CD14-positive monocyte (primary cell): ENCODE measurements around the gene CNTN6. TPM values are rescaled to one million over a fixed set of nuclear protein-coding genes. Genes with fewer than 3 reads are reported as not detected.

Experiments used
- DNase-seq, 3 donors: peaks; one replicate each; pipeline ENCODE4 v3.0.0-alpha.2; 2011 to 2022
- H2AFZ ChIP-seq: 2 replicates; pipeline ENCODE4 v1.6.0; 2012; ENCODE audit warnings: mild to moderate bottlenecking, low read depth, low read length, inconsistent platforms; ENCODE audit not compliant: insufficient read depth, poor library complexity, severe bottlenecking
- H3K27ac ChIP-seq, 2 donors: 1 replicate in 1 of 2; 2 replicates in 1 of 2; pipeline ENCODE4 v1.5.1; 2012 to 2013; ENCODE audit warnings: low read length in 2 of 2, control low read depth in 1 of 2, inconsistent platforms in 1 of 2, low read depth in 1 of 2, mild to moderate bottlenecking in 1 of 2
- H3K27me3 ChIP-seq, 2 donors: one replicate each; pipeline versions ENCODE4 v1.6.0 to v1.6.1; 2011 to 2013; ENCODE audit warnings: low read length in 2 of 2; ENCODE audit not compliant: control insufficient read depth in 2 of 2, insufficient read depth in 2 of 2
- H3K36me3 ChIP-seq, 2 donors: replicated peaks in 1 of 2; 1 replicate in 1 of 2; 2 replicates in 1 of 2; pipeline versions ENCODE4 v1.5.1 to v1.6.1; 2012 to 2013; ENCODE audit warnings: low read length in 2 of 2, control low read depth in 1 of 2, inconsistent platforms in 1 of 2, mild to moderate bottlenecking in 1 of 2; ENCODE audit not compliant: insufficient read depth in 2 of 2, control insufficient read depth in 1 of 2
- H3K4me1 ChIP-seq, 2 donors: 1 replicate in 1 of 2; 2 replicates in 1 of 2; pipeline versions ENCODE4 v1.5.1 to v1.6.1; 2012 to 2013; ENCODE audit warnings: low read length in 2 of 2, control low read depth in 1 of 2, inconsistent platforms in 1 of 2, mild to moderate bottlenecking in 1 of 2, moderate library complexity in 1 of 2; ENCODE audit not compliant: insufficient read depth in 2 of 2, control insufficient read depth in 1 of 2
- H3K4me2 ChIP-seq: replicated peaks from 2 replicates; pipeline ENCODE3; 2012; ENCODE audit warnings: low read length, moderate library complexity, mild to moderate bottlenecking; ENCODE audit not compliant: poor library complexity, severe bottlenecking; ENCODE audit errors: extremely low read depth
- H3K4me3 ChIP-seq, 3 experiments: fragments of 200-600 bp in 1 of 3; sonication (generic) in 1 of 3; replicated peaks in 1 of 3; 1 replicate in 2 of 3; 2 replicates in 1 of 3; pipeline ENCODE4 v1.5.1; 2011 to 2013; ENCODE audit warnings: low read length in 3 of 3, mild to moderate bottlenecking in 3 of 3, control low read depth in 2 of 3, low read depth in 2 of 3, inconsistent platforms in 1 of 3, moderate library complexity in 1 of 3
- H3K79me2 ChIP-seq: 2 replicates; pipeline ENCODE4 v1.6.0; 2012; ENCODE audit warnings: mild to moderate bottlenecking, control low read depth, inconsistent platforms, low read length, moderate library complexity; ENCODE audit not compliant: insufficient read depth
- H3K9ac ChIP-seq: 2 replicates; pipeline ENCODE4 v1.6.0; 2017; ENCODE audit warnings: low read length, mild to moderate bottlenecking; ENCODE audit not compliant: insufficient read depth, poor library complexity, severe bottlenecking
- H3K9me3 ChIP-seq, 2 donors: replicated peaks in 1 of 2; 1 replicate in 1 of 2; 2 replicates in 1 of 2; pipeline versions ENCODE4 v1.5.1 to v1.6.1; 2012 to 2013; ENCODE audit warnings: low read length in 2 of 2, control low read depth in 1 of 2; ENCODE audit not compliant: control insufficient read depth in 1 of 2, insufficient read depth in 1 of 2
- H4K20me1 ChIP-seq: 2 replicates; pipeline ENCODE4 v1.6.0; 2012; ENCODE audit warnings: mild to moderate bottlenecking, low read length, control low read depth, moderate library complexity; ENCODE audit not compliant: insufficient read depth
- H3K27ac Mint-ChIP-seq, 7 donors: one replicate each; pipeline ENCODE4 v1.8.0; 2020; ENCODE audit warnings: mild to moderate bottlenecking in 7 of 7, mixed read lengths in 7 of 7, moderate library complexity in 6 of 7, inconsistent platforms in 2 of 7
- H3K27me3 Mint-ChIP-seq, 3 donors: one replicate each; pipeline ENCODE4 v1.8.0; 2021 to 2022; ENCODE audit warnings: low read depth in 3 of 3, mild to moderate bottlenecking in 3 of 3, mixed read lengths in 3 of 3, moderate library complexity in 3 of 3, inconsistent platforms in 1 of 3
- H3K36me3 Mint-ChIP-seq, 2 donors: one replicate each; pipeline ENCODE4 v1.8.0; 2020; ENCODE audit warnings: mixed read lengths in 2 of 2, inconsistent platforms in 1 of 2, mild to moderate bottlenecking in 1 of 2
- H3K4me1 Mint-ChIP-seq: one replicate; pipeline ENCODE4 v1.8.0; 2020; ENCODE audit warnings: mild to moderate bottlenecking, mixed read lengths
- H3K4me3 Mint-ChIP-seq, 2 donors: one replicate each; pipeline ENCODE4 v1.8.0; 2020; ENCODE audit warnings: mild to moderate bottlenecking in 2 of 2, mixed read lengths in 2 of 2, moderate library complexity in 1 of 2
- H3K9me3 Mint-ChIP-seq, 7 donors: one replicate each; pipeline ENCODE4 v1.8.0; 2020 to 2022; ENCODE audit warnings: mixed read lengths in 7 of 7, mild to moderate bottlenecking in 6 of 7, moderate library complexity in 6 of 7, inconsistent platforms in 2 of 7
- CTCF ChIP-seq: fragments of 200-600 bp; IDR thresholded peaks from one replicate; pipeline ENCODE4 v1.8.0; 2022; ENCODE audit warnings: antibody characterized with exemption, mild to moderate bottlenecking
- WGBS: methylation state at CpG from one replicate; pipeline ENCODE4 v1.1.5; 2013; ENCODE audit warnings: missing lambda C conversion rate; ENCODE audit not compliant: insufficient coverage; 5-methylcytosine and 5-hydroxymethylcytosine counted together
- intact Hi-C, 2 donors: fragments of 100-400 bp; cut with micrococcal nuclease; formaldehyde crosslinking; loops; one replicate each; pipeline versions ENCODE4 v1.15.0 to v1.15.1; 2023
- polyA plus RNA-seq, 3 donors: library from polyadenylated mRNA; depleted of rRNA in 1 of 3; unstranded in 2 of 3; stranded (reverse) in 1 of 3; fragments of 300-500 nt in 2 of 3; fragments of >200 nt in 1 of 3; fragmentation: Illumina TruSeq in 2 of 3; gene quantifications; 1 replicate in 2 of 3; 2 replicates in 1 of 3; pipeline ENCODE4 v1.2.3, GENCODE V29; 2012 to 2021

CNTN6 gene
- polyA plus RNA-seq, 3 donors = not detected

- H3K79me2 ChIP-seq = no peaks in the 10 kb centered on the region
- no peaks in the 10 kb centered on the region for H3K36me3 ChIP-seq
- Mint-ChIP-seq H3K27me3 (no peaks in the 10 kb centered on the region), H3K9me3 (peaks cover 0 to 13% (median 7%) of the 10 kb centered on the region in 7 donors), H3K4me3 (no peak overlapping the region), H3K36me3 (no peaks in the 10 kb centered on the region), H3K4me1 (no peaks in the 10 kb centered on the region), H3K27ac (no peak overlapping the region)
- no peak overlapping the region for H3K27ac ChIP-seq
- no peak overlapping the region for H3K9ac ChIP-seq
- no peak overlapping the region for H3K4me3 ChIP-seq
- WGBS = no CpG with 5 or more reads among the region's 6 CpGs
- no peak for TF ChIP-seq CTCF
- DNase-seq = no peak
- no peaks in the 10 kb centered on the region for H3K27me3 ChIP-seq
- H3K9me3 ChIP-seq = no peaks in the 10 kb centered on the region
- intact Hi-C loops = no loop called here
- H2AFZ ChIP-seq = no peak overlapping the region
- no peak overlapping the region for H3K4me2 ChIP-seq
- no peaks in the 10 kb centered on the region for H3K4me1 ChIP-seq
- H4K20me1 ChIP-seq = no peaks in the 10 kb centered on the region
Observed at GRCh38 chr3:1103525-1103924, 10.7 kb downstream of the CNTN6 start.

- Mint-ChIP-seq H3K9me3 (peaks cover 2 to 6% (median 2%) of the 10 kb centered on the region in 7 donors), H3K4me1 (no peaks in the 10 kb centered on the region), H3K27me3 (no peaks in the 10 kb centered on the region), H3K36me3 (no peaks in the 10 kb centered on the region), H3K27ac (no peak overlapping the region), H3K4me3 (no peak overlapping the region)
- Histone ChIP-seq H2AFZ (no peak overlapping the region), H3K4me2 (no peak overlapping the region), H3K9ac (no peak overlapping the region), H3K79me2 (no peaks in the 10 kb centered on the region), H3K9me3 (no peaks in the 10 kb centered on the region), H3K4me3 (no peak overlapping the region), H3K4me1 (no peaks in the 10 kb centered on the region), H3K27ac (no peak overlapping the region), H4K20me1 (no peaks in the 10 kb centered on the region), H3K27me3 (no peaks in the 10 kb centered on the region), H3K36me3 (no peaks in the 10 kb centered on the region)
- TF ChIP-seq CTCF = no peak
- no CpG with 5 or more reads among the region's 8 CpGs for WGBS
- intact Hi-C loops = no loop called here
- DNase-seq = no peak
Observed at GRCh38 chr3:1117843-1118473, 25.1 kb downstream of the CNTN6 start.
